Measurements from ENCODE around the gene OR1F1.
"Not testable (repeated sequence)": the region's sequence is repeated elsewhere in the genome, so short reads cannot be mapped to it uniquely, and the experiment has no call there.

The OR1F1 gene

DNA sequence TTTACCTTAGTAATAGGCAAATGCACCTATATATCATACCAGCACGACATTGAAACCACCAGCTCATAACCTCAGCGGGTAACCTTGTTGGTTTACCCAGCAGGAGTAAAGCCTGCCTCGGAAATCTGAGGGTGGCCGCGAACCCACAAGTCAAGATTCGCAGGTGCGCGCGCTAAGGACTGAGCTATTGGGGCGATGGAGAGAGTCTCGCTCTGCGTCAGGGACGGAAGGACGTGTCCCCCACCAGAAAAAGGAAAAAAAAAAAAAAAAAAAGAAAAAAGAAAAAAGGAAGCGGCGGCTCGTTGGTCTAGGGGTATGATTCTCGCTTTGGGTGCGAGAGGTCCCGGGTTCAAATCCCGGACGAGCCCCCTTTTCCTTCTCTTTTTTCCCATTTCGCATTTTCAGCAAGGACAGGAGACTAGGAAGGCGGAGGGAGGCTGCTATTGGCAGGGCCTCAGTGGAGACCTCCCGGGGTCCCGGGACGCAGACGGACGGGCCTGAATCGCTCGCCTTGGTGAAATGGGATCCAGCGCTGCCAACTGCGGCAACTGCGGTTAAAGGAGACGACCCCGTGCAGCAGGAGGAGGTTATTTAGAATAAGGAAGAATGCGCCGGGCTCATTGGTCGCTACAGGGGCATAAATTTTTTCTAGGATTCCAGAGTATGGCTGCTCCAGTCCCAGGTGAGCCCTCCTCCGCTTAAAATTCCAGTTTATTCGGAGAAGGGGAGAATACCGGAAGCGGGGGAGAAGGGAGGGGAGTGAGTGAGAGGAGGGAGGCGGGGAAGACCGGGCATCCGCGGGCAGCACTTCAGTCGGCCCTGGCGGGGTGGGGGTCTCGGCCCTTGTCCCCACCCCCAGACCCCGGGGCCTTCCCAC lies at the start of gene OR1F1:
OR1F1 (plus strand) TSS at position 407 of the 877 bp plus-strand sequence.
- no peak for DNase-seq

- DNase-seq = no peak
Observed at GRCh38 chr16:3138342-3138741, 49.7 kb upstream of the OR1F1 start.

- no peak for DNase-seq
Observed at GRCh38 chr16:3138823-3139426, 49.1 kb upstream of the OR1F1 start.

GRCh38 chr16:3139561-3139960 lies 48.4 kb upstream of the OR1F1 start:
- not testable (repeated sequence) for DNase-seq

GRCh38 chr16:3140603-3141427 lies 47.2 kb upstream of the OR1F1 start:
- no peak for DNase-seq

GRCh38 chr16:3141781-3142311 lies 46.2 kb upstream of the OR1F1 start:
- DNase-seq = no peak

- DNase-seq = no peak
Observed at GRCh38 chr16:3142327-3142726, 45.7 kb upstream of the OR1F1 start.

- DNase-seq = no peak
Observed at GRCh38 chr16:3142770-3143169, 45.2 kb upstream of the OR1F1 start.

GRCh38 chr16:3143189-3143588 lies 44.8 kb upstream of the OR1F1 start:
- no peak for DNase-seq

- DNase-seq = no peak
Observed at GRCh38 chr16:3143598-3144320, 44.2 kb upstream of the OR1F1 start.

DNA sequence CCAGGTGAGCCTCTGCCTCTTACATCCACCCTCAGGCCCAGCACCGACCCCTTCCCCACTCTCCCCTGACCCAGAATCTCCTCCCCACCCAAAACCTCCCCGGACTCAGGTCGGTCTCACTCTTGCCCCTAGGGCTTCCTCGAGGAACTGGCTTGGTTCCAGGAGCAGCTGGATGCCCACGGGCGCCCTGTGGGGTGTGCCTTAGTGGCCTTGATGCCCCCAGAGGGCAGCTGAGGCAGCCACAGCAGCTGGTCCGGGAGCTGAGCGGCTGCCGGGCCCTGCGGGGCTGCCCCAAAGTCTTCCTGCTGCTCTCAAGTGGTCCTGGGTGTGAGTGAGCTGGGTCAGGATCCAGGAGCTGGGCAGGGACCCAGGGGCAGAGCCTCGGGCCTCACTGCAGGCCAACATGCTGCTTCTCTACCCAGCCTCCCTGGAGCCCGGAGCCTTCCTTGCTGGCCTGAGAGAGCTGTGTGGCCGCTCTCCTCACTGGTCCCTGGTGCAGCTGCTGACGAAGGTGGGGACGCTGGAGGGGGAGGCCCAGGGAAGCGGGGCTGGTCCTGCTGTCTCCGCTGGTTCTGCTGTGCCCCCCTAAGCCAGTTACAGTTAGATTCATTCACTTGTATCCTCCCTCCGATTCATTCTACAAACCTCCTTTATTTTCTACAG lies 43.6 kb upstream of the OR1F1 start:
- no peak for DNase-seq

- DNase-seq = no peak
Observed at GRCh38 chr16:3145151-3145550, 42.9 kb upstream of the OR1F1 start.

DNA sequence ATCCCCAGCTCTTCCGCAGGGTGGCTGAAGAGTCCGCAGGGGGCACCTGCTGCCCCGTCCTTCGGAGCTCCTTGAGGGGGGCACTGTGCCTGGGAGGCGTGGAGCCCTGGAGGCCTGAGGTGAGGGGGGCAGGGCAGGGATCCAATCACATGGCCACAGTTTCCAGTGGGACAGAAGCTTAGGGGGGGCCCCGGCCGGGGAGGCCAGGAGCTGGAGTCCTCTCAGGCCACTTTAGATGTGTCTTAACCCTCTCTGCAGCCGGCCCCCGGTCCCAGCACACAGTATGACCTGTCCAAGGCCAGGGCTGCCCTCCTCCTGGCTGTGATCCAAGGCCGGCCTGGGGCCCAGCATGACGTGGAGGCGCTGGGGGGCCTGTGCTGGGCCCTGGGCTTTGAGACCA lies 42.3 kb upstream of the OR1F1 start:
- no peak for DNase-seq

GRCh38 chr16:3147046-3147756 lies 40.8 kb upstream of the OR1F1 start:
- DNase-seq = no peak

DNA sequence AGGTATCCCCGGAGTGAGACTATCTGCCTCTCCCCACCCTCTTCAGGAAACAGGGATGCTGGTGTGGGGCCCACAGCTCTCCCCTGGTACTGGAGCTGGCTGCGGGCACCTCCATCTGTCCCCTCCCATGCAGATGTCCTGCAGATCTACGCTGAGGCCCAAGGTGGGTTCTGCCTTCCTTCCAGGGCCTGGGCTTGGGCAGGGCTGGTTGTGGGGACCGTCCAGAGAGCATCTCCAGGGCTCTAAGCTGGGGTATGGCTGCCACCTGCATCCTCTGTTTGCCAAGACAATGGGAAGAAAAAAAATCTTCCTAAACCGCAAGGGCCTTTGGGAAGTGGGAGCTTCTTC lies 40.3 kb upstream of the OR1F1 start:
- no peak for DNase-seq

GRCh38 chr16:3148256-3149192 lies 39.5 kb upstream of the OR1F1 start:
- DNase-seq = no peak

DNA sequence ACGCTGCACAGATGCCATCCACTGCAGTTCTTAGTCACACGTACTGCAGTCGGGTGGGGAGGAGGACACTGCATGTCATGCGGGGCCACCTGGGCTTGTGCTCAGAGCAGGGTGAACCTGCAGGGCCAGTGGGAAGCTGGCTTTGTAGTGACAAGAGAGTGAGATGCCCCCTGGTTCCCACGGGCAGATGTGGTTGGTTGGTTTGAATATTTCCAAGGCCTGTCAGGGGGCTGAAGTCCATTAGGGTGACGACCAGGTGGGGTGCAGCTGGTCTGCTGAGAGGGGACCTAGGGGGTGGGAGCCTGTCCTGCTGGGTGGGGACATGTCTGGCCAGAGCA lies 38.8 kb upstream of the OR1F1 start:
- DNase-seq = no peak

- DNase-seq = peak in 41 of 51 donors; percentile 8 to 69 (median 45)
Observed at GRCh38 chr16:3149630-3150345, 38.2 kb upstream of the OR1F1 start.
